KOPT-K1 (cell line): Measurements from ENCODE around the gene GPR137B.
"Not testable (repeated sequence)": the region's sequence is repeated elsewhere in the genome, so short reads cannot be mapped to it uniquely, and the experiment has no call there.

Experiments
- H3K27ac ChIP-seq: fragments of 200-600 bp; sonication (generic); 2 replicates; pipeline ENCODE4 v1.5.1; 2016; ENCODE audit warnings: antibody characterized with exemption, mild to moderate bottlenecking, low read depth, low read length; ENCODE audit not compliant: poor library complexity, severe bottlenecking
- H3K36me3 ChIP-seq: fragments of 200-600 bp; sonication (generic); 2 replicates; pipeline ENCODE4 v1.5.1; 2017; ENCODE audit warnings: antibody characterized with exemption, mild to moderate bottlenecking, low read length, moderate library complexity; ENCODE audit not compliant: insufficient read depth
- H3K9me3 ChIP-seq: fragments of 200-600 bp; sonication (generic); 2 replicates; pipeline ENCODE4 v1.5.1; 2017; ENCODE audit warnings: antibody characterized with exemption, low read length, mild to moderate bottlenecking; ENCODE audit not compliant: insufficient read depth, poor library complexity, severe bottlenecking

GPR137B gene

GRCh38 chr1:236142253-236143103 is at the start of gene GPR137B:
Gene GPR137B, plus strand, starts transcription at chr1:236142539. Its CDS starts 84 bp downstream, at chr1:236142623.
- H3K27ac ChIP-seq, result peak within 1 kb of the TSS; percentile 3

GRCh38 chr1:236092899-236093298 is 49.4 kb upstream of the GPR137B start:
- H3K9me3 ChIP-seq, result peaks cover 30% of the 10 kb centered on the region
- H3K36me3 ChIP-seq, result no peaks in the 10 kb centered on the region
- no peak overlapping the region for H3K27ac ChIP-seq

More at GRCh38 chr1:236142253-236143103, at the start of gene GPR137B:
- H3K9me3 ChIP-seq, result no peaks in the 10 kb centered on the region
- no peaks in the 10 kb centered on the region for H3K36me3 ChIP-seq

GRCh38 chr1:236095705-236096520 is 46.4 kb upstream of the GPR137B start:
- Histone ChIP-seq H3K27ac (no peak overlapping the region), H3K36me3 (no peaks in the 10 kb centered on the region), H3K9me3 (peaks cover 30% of the 10 kb centered on the region)

GRCh38 chr1:236096660-236097482 is 45.5 kb upstream of the GPR137B start:
- H3K9me3 ChIP-seq, result peaks cover 30% of the 10 kb centered on the region
- H3K36me3 ChIP-seq, H3K27ac ChIP-seq: not testable (repeated sequence)

GRCh38 chr1:236098267-236098666 is 44.1 kb upstream of the GPR137B start:
- Histone ChIP-seq H3K9me3 (peaks cover 30% of the 10 kb centered on the region), H3K27ac (no peak overlapping the region)

GRCh38 chr1:236099355-236099974 is 42.9 kb upstream of the GPR137B start:
- H3K9me3 ChIP-seq, result peaks cover 21% of the 10 kb centered on the region
- no peak overlapping the region for H3K27ac ChIP-seq
- no peaks in the 10 kb centered on the region for H3K36me3 ChIP-seq

More at GRCh38 chr1:236098267-236098666, 44.1 kb upstream of the GPR137B start:
- no peaks in the 10 kb centered on the region for H3K36me3 ChIP-seq

- Histone ChIP-seq H3K36me3 (no peaks in the 10 kb centered on the region), H3K27ac (no peak overlapping the region), H3K9me3 (peaks cover 15% of the 10 kb centered on the region)
These were observed 41.5 kb upstream of the GPR137B start for GRCh38 chr1:236100799-236101198.

- Histone ChIP-seq H3K9me3 (peaks cover 7% of the 10 kb centered on the region), H3K36me3 (no peaks in the 10 kb centered on the region)
These were observed 40.8 kb upstream of the GPR137B start for GRCh38 chr1:236101233-236102200.

GRCh38 chr1:236102611-236103010 is 39.7 kb upstream of the GPR137B start:
- no peaks in the 10 kb centered on the region for H3K9me3 ChIP-seq
- H3K36me3 ChIP-seq, result no peaks in the 10 kb centered on the region
- H3K27ac ChIP-seq, result no peak overlapping the region

More at GRCh38 chr1:236101233-236102200, 40.8 kb upstream of the GPR137B start:
- H3K27ac ChIP-seq, result no peak overlapping the region

- Histone ChIP-seq H3K9me3 (no peaks in the 10 kb centered on the region), H3K36me3 (no peaks in the 10 kb centered on the region), H3K27ac (no peak overlapping the region)
These were observed 39.3 kb upstream of the GPR137B start for GRCh38 chr1:236103059-236103458.

- Histone ChIP-seq H3K36me3 (no peaks in the 10 kb centered on the region), H3K27ac (no peak overlapping the region), H3K9me3 (no peaks in the 10 kb centered on the region)
These were observed 38.6 kb upstream of the GPR137B start for GRCh38 chr1:236103646-236104218.

GRCh38 chr1:236107121-236107907 is 35.0 kb upstream of the GPR137B start:
- H3K27ac ChIP-seq, result no peak overlapping the region
- H3K9me3 ChIP-seq, result no peaks in the 10 kb centered on the region
- H3K36me3 ChIP-seq, result no peaks in the 10 kb centered on the region
